ENCODE data around the gene STMN3.

- TF ChIP-seq CTCF (IDR thresholded peaks at IDR 0.05), result no peak
- no peak for TF ChIP-seq POLR2A (IDR thresholded peaks at IDR 0.05)
Observed at GRCh38 chr20:63648190-63648589, 5.0 kb downstream of the STMN3 start.
